HEK293T (cell line): ENCODE data around the gene ANKH.
A peak's percentile ranks its signal among the peaks of the same experiment; 100 is the strongest.

ENCODE experiments used
- CTCF ChIA-PET: fragments of 350-600 bp; formaldehyde crosslinking; extraction: SDS; loops from one replicate; lab custom pipeline; 2021; ENCODE audit warnings: antibody characterized with exemption, inconsistent platforms; lab: Yijun Ruan, JAX
- POLR2A ChIA-PET: fragments of 350-600 bp; formaldehyde crosslinking; extraction: SDS; loops from one replicate; lab custom pipeline; 2020; ENCODE audit warnings: antibody characterized with exemption, inconsistent platforms; lab: Yijun Ruan, JAX
- DNase-seq: peaks from one replicate; pipeline ENCODE4 v3.0.0; 2012; ENCODE audit warnings: mixed read lengths; ENCODE audit errors: extremely low spot score
- ARNT ChIP-seq: fragments of 450-650 bp; IDR thresholded peaks from 2 replicates; pipeline ENCODE4 v1.6.1; 2017; ENCODE audit warnings: mild to moderate bottlenecking
- BHLHE40 ChIP-seq: fragments of 450-650 bp; IDR thresholded peaks from 2 replicates; pipeline ENCODE4 v1.6.1; 2016; ENCODE audit warnings: mild to moderate bottlenecking, moderate library complexity, borderline replicate concordance
- CTBP1 ChIP-seq: fragments of 450-650 bp; IDR thresholded peaks from 2 replicates; pipeline ENCODE4 v1.6.1; 2016; ENCODE audit warnings: borderline replicate concordance
- ELF4 ChIP-seq: fragments of 450-650 bp; IDR thresholded peaks from 2 replicates; pipeline ENCODE4 v1.6.1; 2017; ENCODE audit warnings: antibody characterized with exemption
- FOXA1 ChIP-seq: fragments of 450-650 bp; IDR thresholded peaks from 2 replicates; pipeline ENCODE4 v1.6.1; 2016; ENCODE audit warnings: mild to moderate bottlenecking
- FOXK2 ChIP-seq: fragments of 450-650 bp; IDR thresholded peaks from 2 replicates; pipeline ENCODE4 v1.6.1; 2016; ENCODE audit warnings: mild to moderate bottlenecking
- FOXM1 ChIP-seq: fragments of 450-650 bp; IDR thresholded peaks from 2 replicates; pipeline ENCODE4 v1.6.1; 2017; ENCODE audit warnings: mild to moderate bottlenecking, borderline replicate concordance
- HDGF ChIP-seq: fragments of 450-650 bp; IDR thresholded peaks from 2 replicates; pipeline ENCODE4 v1.6.1; 2017; ENCODE audit warnings: antibody characterized with exemption, borderline replicate concordance
- L3MBTL2 ChIP-seq: fragments of 450-650 bp; conservative IDR thresholded peaks from 2 replicates; pipeline ENCODE4 v1.6.1; 2016; ENCODE audit warnings: mild to moderate bottlenecking
- LEF1 ChIP-seq: fragments of 450-650 bp; IDR thresholded peaks from 2 replicates; pipeline ENCODE4 v1.6.1; 2017; ENCODE audit warnings: mild to moderate bottlenecking, borderline replicate concordance
- NFRKB ChIP-seq: fragments of 450-650 bp; IDR thresholded peaks from 2 replicates; pipeline ENCODE4 v1.6.1; 2016; ENCODE audit warnings: mild to moderate bottlenecking, moderate library complexity
- PKNOX1 ChIP-seq: fragments of 450-650 bp; IDR thresholded peaks from 2 replicates; pipeline ENCODE4 v1.6.1; 2016
- SP1 ChIP-seq: fragments of 450-650 bp; IDR thresholded peaks from 2 replicates; pipeline ENCODE4 v1.6.1; 2017
- SUZ12 ChIP-seq: fragments of 450-650 bp; IDR thresholded peaks from 2 replicates; pipeline ENCODE4 v1.6.1; 2016; ENCODE audit warnings: mild to moderate bottlenecking
- TARDBP ChIP-seq: fragments of 450-650 bp; IDR thresholded peaks from 2 replicates; pipeline ENCODE4 v1.6.1; 2016
- ZNF384 ChIP-seq: fragments of 450-650 bp; IDR thresholded peaks from 2 replicates; pipeline ENCODE4 v1.6.1; 2016

Gene ANKH

DNA sequence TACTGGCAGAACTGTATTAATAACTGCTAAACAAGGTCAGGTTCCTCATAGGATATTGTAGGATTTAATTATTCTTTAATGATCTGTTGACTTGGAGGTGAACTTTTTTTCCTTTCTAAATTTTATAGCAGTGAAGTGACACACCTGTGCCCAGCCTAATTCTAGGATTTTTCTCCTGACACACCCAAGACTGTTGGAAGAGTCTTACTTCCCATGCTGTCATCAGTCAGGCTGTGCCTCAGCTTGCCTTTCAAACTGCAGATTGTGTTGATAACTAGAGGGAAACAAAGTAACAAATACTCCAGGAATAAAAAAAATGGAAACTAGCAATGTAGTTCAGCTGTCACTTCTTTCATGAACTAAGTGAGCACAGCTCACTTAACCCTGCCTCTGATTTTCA lies 185.1 kb downstream of the ANKH start:
- no peak for DNase-seq
- TF ChIP-seq ELF4 (no peak), ZNF384 (no peak), FOXK2 (no peak), SUZ12 (no peak), PKNOX1 (no peak), NFRKB (no peak), HDGF (no peak), L3MBTL2 (no peak), CTBP1 (no peak), TARDBP (no peak), FOXM1 (no peak), BHLHE40 (no peak), FOXA1 (no peak), ARNT (no peak), LEF1 (no peak)
- CTCF ChIA-PET: interaction anchor here (1.6 kb wide), 1 partner anchor 323 kb away, joined by 6 read pairs; no protein-coding TSS in a partner anchor
- POLR2A ChIA-PET: interaction anchor here (0.6 kb wide), 1 partner anchor 154 kb away, joined by 3 read pairs; no protein-coding TSS in a partner anchor

DNA sequence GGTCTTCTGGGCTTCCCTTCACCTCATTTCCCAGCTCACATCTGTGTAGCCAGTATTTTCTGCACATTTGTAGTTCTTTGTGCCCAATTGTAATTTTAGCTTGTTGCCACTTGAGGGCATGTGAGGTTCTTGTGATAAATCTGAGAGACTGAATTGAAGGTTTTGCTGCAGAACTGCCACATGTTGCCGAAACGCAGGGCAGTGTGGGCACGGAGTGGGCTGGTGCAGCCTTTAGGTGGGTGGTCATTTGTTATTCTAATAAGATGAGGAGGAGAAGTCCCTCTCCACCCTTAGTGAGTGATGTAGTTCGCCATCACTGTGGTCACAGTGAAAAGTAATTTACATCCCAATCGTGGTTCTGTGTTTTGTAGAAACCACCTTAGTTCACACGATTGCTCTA lies 185.8 kb downstream of the ANKH start:
- TF ChIP-seq ZNF384 (no peak), FOXA1 (no peak), HDGF (no peak), TARDBP (no peak), L3MBTL2 (no peak), FOXM1 (no peak), ARNT (no peak), NFRKB (no peak), LEF1 (no peak), ELF4 (no peak)
- DNase-seq: peak; percentile 60
- ChIA-PET CTCF (interaction anchor here (0.6 to 1.6 kb wide), 3 partner anchors 17 to 324 kb away, joined by 4 to 6 read pairs (median 5); no protein-coding TSS in a partner anchor), POLR2A (interaction anchor here (0.6 kb wide), 1 partner anchor 154 kb away, joined by 3 read pairs; no protein-coding TSS in a partner anchor)

GRCh38 chr5:14684757-14685156 lies 186.8 kb downstream of the ANKH start:
- ChIA-PET CTCF (interaction anchor here (0.6 kb wide), 1 partner anchor 274 kb away, joined by 6 read pairs; no protein-coding TSS in a partner anchor), POLR2A (no interaction called here)
- DNase-seq: no peak
- TF ChIP-seq FOXK2 (no peak), FOXM1 (no peak), HDGF (no peak), PKNOX1 (no peak), ELF4 (no peak), L3MBTL2 (no peak), FOXA1 (no peak), LEF1 (no peak), SP1 (no peak), TARDBP (no peak), ARNT (no peak), ZNF384 (no peak), CTBP1 (no peak), BHLHE40 (no peak), NFRKB (no peak), SUZ12 (no peak)

GRCh38 chr5:14683906-14684455 lies 187.6 kb downstream of the ANKH start:
- no peak for DNase-seq
- CTCF ChIA-PET: interaction anchor here (0.6 kb wide), 1 partner anchor 275 kb away, joined by 6 read pairs; no protein-coding TSS in a partner anchor
- POLR2A ChIA-PET: no interaction called here
- TF ChIP-seq ELF4 (no peak), FOXA1 (no peak), LEF1 (no peak), NFRKB (no peak), BHLHE40 (no peak), ARNT (no peak), L3MBTL2 (no peak), HDGF (no peak), ZNF384 (no peak), PKNOX1 (no peak), TARDBP (no peak), FOXM1 (no peak), CTBP1 (no peak), FOXK2 (no peak), SUZ12 (no peak)

- no peak for TF ChIP-seq SP1
- TF ChIP-seq ZNF384: no peak
- TF ChIP-seq FOXA1: no peak
- TF ChIP-seq L3MBTL2: no peak
- TF ChIP-seq TARDBP: no peak
- TF ChIP-seq NFRKB: no peak
- TF ChIP-seq HDGF: no peak
- no peak for TF ChIP-seq BHLHE40
- TF ChIP-seq ARNT: no peak
- TF ChIP-seq PKNOX1: no peak
- TF ChIP-seq FOXM1: no peak
- no peak for TF ChIP-seq ELF4
- TF ChIP-seq LEF1: no peak
- no peak for TF ChIP-seq SUZ12
- no peak for TF ChIP-seq FOXK2
- TF ChIP-seq CTBP1: no peak
- no peak for DNase-seq
- ChIA-PET CTCF (no interaction called here), POLR2A (no interaction called here)
Measured at GRCh38 chr5:14681236-14681752, 190.3 kb downstream of the ANKH start.
